Frontal cortex (tissue), 4 donors: ENCODE measurements around the gene MRPS17. TPM values are rescaled to one million over a fixed set of nuclear protein-coding genes. Genes with fewer than 3 reads are reported as not detected.
A peak's percentile ranks its signal among the peaks of the same experiment; 100 is the strongest.
"Not testable (repeated sequence)": the region's sequence is repeated elsewhere in the genome, so short reads cannot be mapped to it uniquely, and the experiment has no call there.

Experiments
- DNase-seq, 2 donors: peaks; one replicate each; pipeline ENCODE4 v3.0.0; 2012; ENCODE audit warnings: low spot score in 2 of 2
- FAIRE-seq: peaks from 2 replicates; lab custom pipeline; 2012; peaks lifted over from hg19 to GRCh38; lab: Jason Lieb, UNC
- total RNA-seq: library from RNA; depleted of rRNA; stranded (reverse); fragments of >200 nt; gene quantifications from one replicate; pipeline ENCODE4 v1.2.3, GENCODE V29; 2014
- donor health status: control.
- donor health status: control.
- donor health status: control.

MRPS17 gene
- 33.4 TPM for total RNA-seq

GRCh38 chr7:55951637-55952351 is at the start of gene MRPS17:
Gene MRPS17 (plus strand): TSS chr7:55951877. CDS start chr7:55953196, 1,319 bp downstream.
- DNase-seq, result peak; percentile 81 to 97
- FAIRE-seq, result no peak

DNA sequence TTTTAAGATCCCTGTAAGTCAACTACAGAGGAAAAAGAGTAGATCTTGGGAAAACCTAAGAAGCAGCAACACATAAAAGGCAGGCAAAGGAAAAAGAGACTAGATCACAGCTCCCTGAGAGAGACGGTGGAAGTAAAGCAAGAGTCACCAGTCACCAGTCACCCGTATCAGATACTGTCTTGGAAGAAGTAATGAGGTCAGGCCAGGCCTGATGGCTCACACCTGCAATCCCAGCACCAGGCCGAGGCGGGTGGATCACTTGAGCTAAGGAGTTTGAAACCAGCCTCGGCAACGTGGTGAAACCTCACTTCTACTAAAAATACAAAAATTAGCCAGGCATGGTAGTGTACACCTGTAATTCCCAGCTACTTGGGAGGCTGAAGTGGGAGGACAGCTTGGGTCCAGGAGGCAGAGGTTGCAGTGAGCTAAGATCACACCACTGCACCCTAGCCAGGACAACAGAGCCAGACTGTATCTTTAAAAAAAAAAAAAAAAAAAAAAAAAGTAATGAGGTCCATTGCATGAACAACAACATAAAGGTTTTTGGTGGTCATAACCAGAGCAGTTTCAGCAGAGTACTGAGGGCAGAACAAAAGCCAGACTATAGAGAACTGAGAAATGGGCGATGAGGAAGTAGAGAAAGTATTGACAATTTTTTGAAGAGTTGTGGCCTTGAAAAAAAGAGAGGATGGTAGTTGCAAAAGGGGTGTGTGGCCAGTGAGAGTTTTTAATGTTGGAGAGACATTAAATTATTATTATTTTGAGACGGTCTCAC is 47.5 kb upstream of the MRPS17 start:
- DNase-seq (no peak), FAIRE-seq (no peak)

GRCh38 chr7:55912748-55913158 is 38.9 kb upstream of the MRPS17 start:
- FAIRE-seq (no peak), DNase-seq (no peak)

DNA sequence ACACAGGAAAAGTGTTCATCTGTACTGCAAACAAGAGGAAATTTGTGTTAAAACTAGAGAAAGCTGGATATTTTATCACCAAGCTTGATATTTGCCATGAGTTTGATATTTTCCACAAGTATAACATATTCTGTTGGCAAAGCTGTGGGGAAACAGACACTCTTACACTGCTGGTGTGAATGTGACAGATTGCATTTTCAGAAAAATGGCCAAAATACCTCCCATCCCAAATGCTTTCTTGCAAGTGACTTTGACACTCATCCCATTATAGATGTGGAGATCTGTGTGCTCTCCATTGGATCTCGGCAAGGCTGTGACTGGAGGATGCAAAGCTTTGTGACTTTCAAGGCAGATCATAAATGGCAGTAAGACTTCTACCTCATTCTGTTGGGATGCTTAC is 33.9 kb upstream of the MRPS17 start:
- FAIRE-seq, result no peak
- DNase-seq, result no peak

GRCh38 chr7:55928006-55928767 is 23.5 kb upstream of the MRPS17 start:
- DNase-seq, result no peak
- no peak for FAIRE-seq

DNA sequence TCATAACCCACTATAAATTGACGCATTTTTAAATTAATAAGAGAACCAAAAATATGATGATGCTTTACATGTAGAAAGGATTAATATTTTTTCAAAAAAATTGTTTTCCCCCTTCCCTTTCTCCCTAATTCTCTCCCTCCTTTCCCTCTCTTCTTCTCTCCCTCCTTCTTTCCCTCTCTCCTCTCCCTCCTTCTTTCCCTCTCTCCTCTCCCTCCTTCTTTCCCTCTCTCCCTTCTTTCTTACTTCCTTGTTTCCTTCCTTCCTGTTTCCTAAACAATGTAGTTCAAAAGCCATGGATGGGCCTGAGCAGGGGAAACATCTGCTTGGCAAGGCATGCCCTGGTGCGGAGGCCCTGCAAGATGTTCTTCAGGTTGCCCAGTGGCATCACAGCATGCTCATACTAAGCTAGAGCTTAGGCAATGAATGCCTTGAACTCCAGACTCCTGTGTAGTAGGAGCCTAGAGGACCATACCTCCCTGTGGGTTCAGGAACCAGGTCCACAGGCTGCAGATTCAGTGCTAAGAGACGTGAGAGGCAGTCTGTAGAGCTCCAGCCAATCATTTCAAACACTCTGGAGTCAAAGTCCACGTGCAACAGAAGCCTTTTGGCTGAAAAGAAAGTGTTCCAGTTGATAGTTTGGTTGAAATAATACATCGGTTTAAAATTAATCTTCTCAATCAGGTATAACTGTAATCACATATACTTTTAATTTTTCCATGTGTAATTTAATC is 20.1 kb upstream of the MRPS17 start:
- FAIRE-seq (no peak), DNase-seq (no peak)

DNA sequence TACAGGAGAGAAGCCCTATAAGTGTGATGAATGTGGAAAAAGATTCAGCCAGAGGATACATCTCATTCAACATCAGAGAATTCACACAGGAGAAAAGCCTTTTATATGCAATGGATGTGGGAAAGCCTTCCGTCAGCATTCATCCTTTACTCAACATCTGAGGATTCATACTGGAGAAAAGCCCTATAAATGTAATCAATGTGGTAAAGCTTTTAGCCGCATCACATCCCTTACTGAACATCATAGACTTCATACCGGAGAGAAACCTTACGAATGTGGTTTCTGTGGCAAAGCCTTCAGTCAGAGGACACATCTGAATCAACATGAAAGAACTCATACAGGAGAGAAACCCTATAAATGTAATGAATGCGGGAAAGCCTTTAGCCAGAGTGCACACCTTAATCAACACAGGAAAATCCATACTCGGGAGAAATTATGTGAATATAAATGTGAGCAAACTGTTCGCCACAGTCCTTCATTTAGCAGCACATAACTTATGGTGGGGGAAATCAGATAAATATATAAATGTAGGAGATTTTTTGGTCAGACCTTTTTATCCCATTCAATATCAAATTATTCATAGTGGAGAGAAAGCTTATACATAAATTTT is 12.1 kb upstream of the MRPS17 start:
- FAIRE-seq, result no peak

GRCh38 chr7:55946545-55946944 is 5.1 kb upstream of the MRPS17 start:
- no peak for FAIRE-seq

More for the DNA sequence above, 12.1 kb upstream of the MRPS17 start:
- no peak for DNase-seq

DNA sequence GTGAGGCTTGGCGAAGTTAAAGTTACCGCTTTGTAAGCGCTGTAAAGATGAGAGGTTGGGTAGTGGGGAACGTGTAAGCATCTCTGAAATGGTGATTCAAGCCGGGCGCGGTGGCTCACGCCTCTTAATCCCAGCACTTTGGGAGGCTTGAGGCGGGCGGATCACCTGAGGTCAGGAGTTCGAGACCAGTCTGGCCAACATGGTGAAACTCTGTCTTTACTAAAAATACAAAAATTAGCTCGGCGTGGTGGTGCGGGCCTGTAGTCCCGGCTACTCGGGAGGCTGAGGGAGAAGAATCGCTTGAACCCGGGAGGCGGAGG is 635 bp downstream of the MRPS17 start:
- FAIRE-seq, DNase-seq: not testable (repeated sequence)

More at GRCh38 chr7:55946545-55946944, 5.1 kb upstream of the MRPS17 start:
- DNase-seq, result no peak

DNA sequence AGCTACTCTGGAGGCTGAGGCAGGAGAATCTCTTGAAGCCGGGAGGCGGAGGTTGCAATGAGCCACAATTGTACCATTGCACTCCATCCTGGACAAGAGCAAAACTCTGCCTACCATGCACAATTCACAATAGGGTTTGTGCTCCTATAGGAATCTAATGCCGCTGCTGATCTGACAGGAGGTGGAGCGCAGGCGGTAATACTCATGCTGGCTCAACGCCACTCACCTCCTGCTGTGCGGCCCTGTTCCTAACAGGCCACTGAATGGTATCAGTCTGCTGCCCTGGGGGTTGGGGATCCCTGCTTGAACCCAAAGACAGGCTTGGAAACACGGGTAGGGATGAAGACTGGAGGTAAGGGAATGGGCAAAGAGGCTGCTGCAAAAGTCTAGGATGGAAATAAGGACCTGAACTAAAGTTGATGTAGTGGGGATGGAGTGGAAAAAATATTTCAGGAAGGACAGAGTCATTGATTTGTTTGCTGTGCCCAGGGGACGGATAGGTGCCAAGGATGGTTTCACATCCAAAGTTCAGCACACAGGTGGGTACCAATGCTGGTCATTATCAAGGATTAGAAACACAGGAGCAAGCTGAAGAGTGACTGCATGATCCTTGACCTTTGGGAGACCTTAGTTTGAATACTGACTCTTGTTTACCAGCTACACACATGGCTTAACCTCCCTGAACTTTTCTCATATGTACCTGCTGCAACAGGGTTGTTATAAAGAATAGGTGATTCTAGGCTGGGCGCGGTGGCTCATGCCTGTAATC is 2.2 kb downstream of the MRPS17 start:
- DNase-seq (no peak), FAIRE-seq (no peak)

DNA sequence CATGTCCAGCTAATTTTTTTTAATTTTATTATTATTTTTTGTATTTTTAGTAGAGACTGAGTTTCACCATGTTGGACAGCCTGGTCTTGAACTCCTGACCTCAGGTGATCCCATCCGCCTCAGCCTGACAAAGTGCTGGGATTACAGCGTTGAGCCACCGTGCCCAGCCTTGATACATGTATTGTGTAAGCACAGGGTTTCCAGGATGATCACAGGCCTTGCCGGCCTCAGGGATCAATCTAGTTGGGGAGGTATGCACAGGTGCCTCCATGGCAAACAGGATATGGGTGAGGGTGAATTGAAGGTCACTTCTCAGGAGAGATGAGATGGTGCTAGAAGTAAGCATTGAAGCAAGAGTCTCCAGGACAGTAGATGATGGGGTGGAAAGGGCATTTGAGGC is 5.5 kb downstream of the MRPS17 start:
- FAIRE-seq (no peak), DNase-seq (no peak)

- DNase-seq (no peak), FAIRE-seq (no peak)
Observed at GRCh38 chr7:55962014-55962413, 10.3 kb downstream of the MRPS17 start.

GRCh38 chr7:55963584-55964168 is 12.0 kb downstream of the MRPS17 start:
- FAIRE-seq, result no peak
- DNase-seq, result no peak

GRCh38 chr7:55964261-55965099 is 12.8 kb downstream of the MRPS17 start, which contains the start of gene NIPSNAP2:
Gene NIPSNAP2 (plus strand): TSS chr7:55964585. CDS start chr7:55964610, 25 bp downstream.
- no peak for FAIRE-seq
- peak; percentile 82 to 88 for DNase-seq

DNA sequence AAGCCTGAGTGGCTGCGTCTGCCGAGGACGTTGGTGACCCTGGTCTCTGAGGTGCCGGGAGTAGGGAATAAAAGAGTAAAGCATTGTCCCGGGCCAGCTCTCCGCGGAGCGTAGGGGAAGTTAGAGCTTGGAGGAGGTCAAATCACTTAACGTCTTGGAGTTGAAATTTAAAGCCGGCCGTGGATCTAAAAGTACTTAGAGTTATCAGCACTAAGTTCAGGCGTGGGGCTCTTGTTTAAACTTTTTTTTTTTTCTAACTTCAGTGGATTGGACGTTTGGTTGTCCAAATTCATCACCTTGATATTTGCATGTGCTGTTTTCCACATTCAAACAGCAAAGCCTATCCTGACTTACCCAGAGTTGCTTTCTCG is 13.4 kb downstream of the MRPS17 start:
- FAIRE-seq (no peak), DNase-seq (no peak)

GRCh38 chr7:55965805-55966421 is 14.2 kb downstream of the MRPS17 start:
- FAIRE-seq, result no peak
- DNase-seq, result no peak

- DNase-seq (no peak), FAIRE-seq (no peak)
Observed at GRCh38 chr7:55966851-55967250, 15.2 kb downstream of the MRPS17 start.
